ENCODE results near the gene MAGI1.

GRCh38 chr3:66028457-66028856 is 10.3 kb downstream of the MAGI1 start:
- TF ChIP-seq, protein P1, sequence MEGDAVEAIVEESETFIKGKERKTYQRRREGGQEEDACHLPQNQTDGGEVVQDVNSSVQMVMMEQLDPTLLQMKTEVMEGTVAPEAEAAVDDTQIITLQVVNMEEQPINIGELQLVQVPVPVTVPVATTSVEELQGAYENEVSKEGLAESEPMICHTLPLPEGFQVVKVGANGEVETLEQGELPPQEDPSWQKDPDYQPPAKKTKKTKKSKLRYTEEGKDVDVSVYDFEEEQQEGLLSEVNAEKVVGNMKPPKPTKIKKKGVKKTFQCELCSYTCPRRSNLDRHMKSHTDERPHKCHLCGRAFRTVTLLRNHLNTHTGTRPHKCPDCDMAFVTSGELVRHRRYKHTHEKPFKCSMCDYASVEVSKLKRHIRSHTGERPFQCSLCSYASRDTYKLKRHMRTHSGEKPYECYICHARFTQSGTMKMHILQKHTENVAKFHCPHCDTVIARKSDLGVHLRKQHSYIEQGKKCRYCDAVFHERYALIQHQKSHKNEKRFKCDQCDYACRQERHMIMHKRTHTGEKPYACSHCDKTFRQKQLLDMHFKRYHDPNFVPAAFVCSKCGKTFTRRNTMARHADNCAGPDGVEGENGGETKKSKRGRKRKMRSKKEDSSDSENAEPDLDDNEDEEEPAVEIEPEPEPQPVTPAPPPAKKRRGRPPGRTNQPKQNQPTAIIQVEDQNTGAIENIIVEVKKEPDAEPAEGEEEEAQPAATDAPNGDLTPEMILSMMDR (IDR thresholded peaks at IDR 0.05): no peak
- TF ChIP-seq GABPA (IDR thresholded peaks at IDR 0.05; ENCODE audit: low read depth): no peak
- TF ChIP-seq EZH2phosphoT487 (IDR thresholded peaks at IDR 0.05; ENCODE audit: borderline replicate concordance, low read depth): no peak
- no peak for TF ChIP-seq RCOR1 (IDR thresholded peaks at IDR 0.05; ENCODE audit: low read length)
- no peak for TF ChIP-seq YY1 (IDR thresholded peaks at IDR 0.05; ENCODE audit: low read depth)
- TF ChIP-seq RXRA (IDR thresholded peaks at IDR 0.05; ENCODE audit: borderline replicate concordance, low read depth): no peak
- TF ChIP-seq POLR2AphosphoS5 (IDR thresholded peaks at IDR 0.05; ENCODE audit: low read depth, low read length): no peak
- TF ChIP-seq REST (IDR thresholded peaks at IDR 0.05; ENCODE audit: low read depth, low read length): no peak
- TF ChIP-seq TEAD4 (IDR thresholded peaks at IDR 0.05; ENCODE audit: borderline replicate concordance, insufficient read depth): no peak
- no peak for TF ChIP-seq EP300 (IDR thresholded peaks at IDR 0.05; ENCODE audit: borderline replicate concordance in 1 of 2, low read depth in 1 of 2, low read length in 1 of 2)
- no peak for TF ChIP-seq MXI1 (IDR thresholded peaks at IDR 0.05; ENCODE audit: low read depth, low read length)
- no peak for TF ChIP-seq TAF1 (IDR thresholded peaks at IDR 0.05; ENCODE audit: borderline replicate concordance, low read depth, low read length)
- TF ChIP-seq ELF1 (IDR thresholded peaks at IDR 0.05): no peak

Data from SK-N-SH (cell line).